ENCODE results near the gene RIT2.

GRCh38 chr18:42977982-42978637, 137.4 kb downstream of the RIT2 start:
- TF ChIP-seq, protein P1, sequence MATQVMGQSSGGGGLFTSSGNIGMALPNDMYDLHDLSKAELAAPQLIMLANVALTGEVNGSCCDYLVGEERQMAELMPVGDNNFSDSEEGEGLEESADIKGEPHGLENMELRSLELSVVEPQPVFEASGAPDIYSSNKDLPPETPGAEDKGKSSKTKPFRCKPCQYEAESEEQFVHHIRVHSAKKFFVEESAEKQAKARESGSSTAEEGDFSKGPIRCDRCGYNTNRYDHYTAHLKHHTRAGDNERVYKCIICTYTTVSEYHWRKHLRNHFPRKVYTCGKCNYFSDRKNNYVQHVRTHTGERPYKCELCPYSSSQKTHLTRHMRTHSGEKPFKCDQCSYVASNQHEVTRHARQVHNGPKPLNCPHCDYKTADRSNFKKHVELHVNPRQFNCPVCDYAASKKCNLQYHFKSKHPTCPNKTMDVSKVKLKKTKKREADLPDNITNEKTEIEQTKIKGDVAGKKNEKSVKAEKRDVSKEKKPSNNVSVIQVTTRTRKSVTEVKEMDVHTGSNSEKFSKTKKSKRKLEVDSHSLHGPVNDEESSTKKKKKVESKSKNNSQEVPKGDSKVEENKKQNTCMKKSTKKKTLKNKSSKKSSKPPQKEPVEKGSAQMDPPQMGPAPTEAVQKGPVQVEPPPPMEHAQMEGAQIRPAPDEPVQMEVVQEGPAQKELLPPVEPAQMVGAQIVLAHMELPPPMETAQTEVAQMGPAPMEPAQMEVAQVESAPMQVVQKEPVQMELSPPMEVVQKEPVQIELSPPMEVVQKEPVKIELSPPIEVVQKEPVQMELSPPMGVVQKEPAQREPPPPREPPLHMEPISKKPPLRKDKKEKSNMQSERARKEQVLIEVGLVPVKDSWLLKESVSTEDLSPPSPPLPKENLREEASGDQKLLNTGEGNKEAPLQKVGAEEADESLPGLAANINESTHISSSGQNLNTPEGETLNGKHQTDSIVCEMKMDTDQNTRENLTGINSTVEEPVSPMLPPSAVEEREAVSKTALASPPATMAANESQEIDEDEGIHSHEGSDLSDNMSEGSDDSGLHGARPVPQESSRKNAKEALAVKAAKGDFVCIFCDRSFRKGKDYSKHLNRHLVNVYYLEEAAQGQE (IDR thresholded peaks at IDR 0.05; ENCODE audit: low read depth), result no peak
- TF ChIP-seq TCF12 (IDR thresholded peaks at IDR 0.05; ENCODE audit: low read depth) (no peak), EGR1 (IDR thresholded peaks at IDR 0.05) (no peak), EP300 (IDR thresholded peaks at IDR 0.05; ENCODE audit: borderline replicate concordance) (no peak), MAX (IDR thresholded peaks at IDR 0.05) (no peak), RAD21 (IDR thresholded peaks at IDR 0.05; ENCODE audit: low read depth) (no peak), ZBTB7A (IDR thresholded peaks at IDR 0.05; ENCODE audit: low read depth) (no peak), YY1 (IDR thresholded peaks at IDR 0.05; ENCODE audit: low read depth) (no peak), CREB1 (IDR thresholded peaks at IDR 0.05; ENCODE audit: low read depth) (no peak), NFIC (IDR thresholded peaks at IDR 0.05) (no peak)
- TF ChIP-seq, protein P2, sequence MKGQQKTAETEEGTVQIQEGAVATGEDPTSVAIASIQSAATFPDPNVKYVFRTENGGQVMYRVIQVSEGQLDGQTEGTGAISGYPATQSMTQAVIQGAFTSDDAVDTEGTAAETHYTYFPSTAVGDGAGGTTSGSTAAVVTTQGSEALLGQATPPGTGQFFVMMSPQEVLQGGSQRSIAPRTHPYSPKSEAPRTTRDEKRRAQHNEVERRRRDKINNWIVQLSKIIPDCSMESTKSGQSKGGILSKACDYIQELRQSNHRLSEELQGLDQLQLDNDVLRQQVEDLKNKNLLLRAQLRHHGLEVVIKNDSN (IDR thresholded peaks at IDR 0.05), result no peak
